GM12878 (cell line): ENCODE measurements around the gene HK2. TPM values are rescaled to one million over a fixed set of nuclear protein-coding genes. Genes with fewer than 3 reads are reported as not detected.
A peak's percentile ranks its signal among the peaks of the same experiment; 100 is the strongest.

Source experiments
- ASH2L ChIP-seq: fragments of 300-600, 200-600 bp; sonication (generic); IDR thresholded peaks from 2 replicates; pipeline ENCODE4 v1.6.1; 2017; ENCODE audit warnings: low read depth, mild to moderate bottlenecking, borderline replicate concordance
- CBX3 ChIP-seq: fragments of 200-600 bp; sonication (generic); IDR thresholded peaks from 2 replicates; pipeline ENCODE4 v1.6.1; 2016; ENCODE audit warnings: low read depth, borderline replicate concordance
- CHD4 ChIP-seq: fragments of 200-600 bp; sonication (generic); IDR thresholded peaks from 2 replicates; pipeline ENCODE4 v1.6.1; 2016; ENCODE audit warnings: mild to moderate bottlenecking
- DPF2 ChIP-seq: fragments of 450-650 bp; IDR thresholded peaks from 2 replicates; pipeline ENCODE4 v1.6.1; 2017; ENCODE audit warnings: mild to moderate bottlenecking
- IKZF1 ChIP-seq: fragments of 450-650 bp; conservative IDR thresholded peaks from 2 replicates; pipeline ENCODE4 v1.6.1; 2017; ENCODE audit warnings: antibody characterized with exemption, mild to moderate bottlenecking
- JUNB ChIP-seq: IDR thresholded peaks from 2 replicates; pipeline ENCODE4 v1.6.1; 2016; ENCODE audit warnings: antibody characterized with exemption, mild to moderate bottlenecking
- MTA3 ChIP-seq: IDR thresholded peaks from 2 replicates; pipeline ENCODE4 v1.6.1; 2012; ENCODE audit warnings: low read length, inconsistent platforms, borderline replicate concordance
- NFIC ChIP-seq: IDR thresholded peaks from 2 replicates; pipeline ENCODE4 v1.6.1; 2012; ENCODE audit warnings: low read depth, mild to moderate bottlenecking, inconsistent platforms, low read length, moderate library complexity
- NR2C1 ChIP-seq: fragments of 450-650 bp; IDR thresholded peaks from 2 replicates; pipeline ENCODE4 v1.6.1; 2017; ENCODE audit warnings: antibody characterized with exemption, mild to moderate bottlenecking, moderate library complexity
- PAX5 ChIP-seq: IDR thresholded peaks from 2 replicates; pipeline ENCODE4 v1.6.1; 2011; ENCODE audit warnings: low read depth, low read length, borderline replicate concordance
- POLR2A ChIP-seq: IDR thresholded peaks from 2 replicates; pipeline ENCODE4 v1.6.1; 2011; ENCODE audit warnings: low read depth, mild to moderate bottlenecking, low read length
- RB1 ChIP-seq: fragments of 450-650 bp; formaldehyde crosslinking; IDR thresholded peaks from 2 replicates; pipeline ENCODE4 v1.6.1; 2017; ENCODE audit warnings: mild to moderate bottlenecking, borderline replicate concordance
- REST ChIP-seq: IDR thresholded peaks from 2 replicates; pipeline ENCODE4 v1.6.1; 2012; ENCODE audit warnings: mild to moderate bottlenecking, low read depth, low read length
- SMAD5 ChIP-seq: IDR thresholded peaks from 2 replicates; pipeline ENCODE4 v1.6.1; 2016; ENCODE audit warnings: antibody characterized with exemption, low read depth
- SMARCA5 ChIP-seq: fragments of 450-650 bp; IDR thresholded peaks from 2 replicates; pipeline ENCODE4 v1.6.1; 2017; ENCODE audit warnings: mild to moderate bottlenecking
- SMC3 ChIP-seq: IDR thresholded peaks from 2 replicates; pipeline ENCODE4 v1.6.1; 2011; ENCODE audit warnings: low read length, improper control_type of control experiment, borderline replicate concordance
- TAF1 ChIP-seq: IDR thresholded peaks from 2 replicates; pipeline ENCODE4 v1.6.1; 2011; ENCODE audit warnings: mild to moderate bottlenecking, low read depth, low read length, borderline replicate concordance
- YY1 ChIP-seq: IDR thresholded peaks from 2 replicates; pipeline ENCODE4 v1.6.1; 2011; ENCODE audit warnings: low read depth, mild to moderate bottlenecking, low read length
- ZNF207 ChIP-seq: fragments of 450-650 bp; IDR thresholded peaks from 2 replicates; pipeline ENCODE4 v1.6.1; 2014; ENCODE audit warnings: antibody characterized with exemption, mild to moderate bottlenecking, borderline replicate concordance
- ZNF274 ChIP-seq: IDR thresholded peaks from one replicate; pipeline ENCODE4 v1.8.0; 2011; ENCODE audit not compliant: insufficient read length, insufficient read depth
- polyA plus RNA-seq, 11 experiments: library from polyadenylated mRNA; depleted of rRNA in 4 of 11; unstranded in 6 of 11; stranded (reverse) in 5 of 11; fragments of >200 nt; fragmentation: Nextera tagmentation in 4 of 11; fragmentation: Illumina TruSeq in 1 of 11; extraction: Ambion mirVana in 4 of 11; extraction: Trizol in 1 of 11; gene quantifications; 1 replicate in 1 of 11; 2 replicates in 10 of 11; pipeline versions ENCODE4 v1.2.1 to v1.2.3, GENCODE V29; 2011 to 2016; ENCODE audit warnings: inconsistent platforms in 2 of 11, missing spikeins in 2 of 11, low read depth in 1 of 11
- total RNA-seq, 4 experiments: library from RNA; depleted of rRNA in 3 of 4; stranded (reverse); fragments of >200 nt in 3 of 4; fragmentation: Illumina TruSeq in 1 of 4; extraction: Trizol in 1 of 4; gene quantifications; 2 replicates each; pipeline versions ENCODE4 v1.2.1 to v1.2.3, GENCODE V29; 2013 to 2021
- TF ChIP-seq, protein P1 (sequence below): fragments of 450-650 bp; IDR thresholded peaks from 2 replicates; pipeline ENCODE4 v1.6.1; 2018; ENCODE audit warnings: borderline replicate concordance, mild to moderate bottlenecking; ENCODE audit not compliant: partially characterized antibody
- TF ChIP-seq, protein P2 (sequence below): fragments of 450-650 bp; formaldehyde crosslinking; IDR thresholded peaks from 2 replicates; pipeline ENCODE4 v1.4.0; 2020; ENCODE audit warnings: mild to moderate bottlenecking, moderate library complexity

The HK2 gene
- total and polyA plus RNA-seq, 10 of the 15 experiments (the other 5 are each of a cell fraction or from before 2014, with no cell fraction given), result 5.0 to 73.1 (median 20.2) TPM

- TF ChIP-seq RB1 (peak; percentile 75; the same call in 1 of the 2 replicates), SMAD5 (peak; percentile 44; the same call in 1 of the 2 replicates), DPF2 (peak; percentile 77), TAF1 (peak; percentile 16; the same call in 1 of the 2 replicates), JUNB (no peak), NR2C1 (peak; percentile 48), ZNF274 (no peak), NFIC (no peak), MTA3 (no peak), IKZF1 (peak; percentile 68), ZNF207 (no peak), YY1 (peak; percentile 22), POLR2A (peak; percentile 64), SMC3 (no peak), PAX5 (peak; percentile 33; the same call in 1 of the 2 replicates), ASH2L (no peak), CBX3 (no peak), REST (no peak), SMARCA5 (no peak), CHD4 (no peak)
- TF ChIP-seq, protein P1, sequence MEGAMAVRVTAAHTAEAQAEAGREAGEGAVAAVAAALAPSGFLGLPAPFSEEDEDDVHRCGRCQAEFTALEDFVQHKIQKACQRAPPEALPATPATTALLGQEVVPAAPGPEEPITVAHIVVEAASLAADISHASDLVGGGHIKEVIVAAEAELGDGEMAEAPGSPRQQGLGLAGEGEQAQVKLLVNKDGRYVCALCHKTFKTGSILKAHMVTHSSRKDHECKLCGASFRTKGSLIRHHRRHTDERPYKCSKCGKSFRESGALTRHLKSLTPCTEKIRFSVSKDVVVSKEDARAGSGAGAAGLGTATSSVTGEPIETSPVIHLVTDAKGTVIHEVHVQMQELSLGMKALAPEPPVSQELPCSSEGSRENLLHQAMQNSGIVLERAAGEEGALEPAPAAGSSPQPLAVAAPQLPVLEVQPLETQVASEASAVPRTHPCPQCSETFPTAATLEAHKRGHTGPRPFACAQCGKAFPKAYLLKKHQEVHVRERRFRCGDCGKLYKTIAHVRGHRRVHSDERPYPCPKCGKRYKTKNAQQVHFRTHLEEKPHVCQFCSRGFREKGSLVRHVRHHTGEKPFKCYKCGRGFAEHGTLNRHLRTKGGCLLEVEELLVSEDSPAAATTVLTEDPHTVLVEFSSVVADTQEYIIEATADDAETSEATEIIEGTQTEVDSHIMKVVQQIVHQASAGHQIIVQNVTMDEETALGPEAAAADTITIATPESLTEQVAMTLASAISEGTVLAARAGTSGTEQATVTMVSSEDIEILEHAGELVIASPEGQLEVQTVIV, result no peak
- TF ChIP-seq, protein P2, sequence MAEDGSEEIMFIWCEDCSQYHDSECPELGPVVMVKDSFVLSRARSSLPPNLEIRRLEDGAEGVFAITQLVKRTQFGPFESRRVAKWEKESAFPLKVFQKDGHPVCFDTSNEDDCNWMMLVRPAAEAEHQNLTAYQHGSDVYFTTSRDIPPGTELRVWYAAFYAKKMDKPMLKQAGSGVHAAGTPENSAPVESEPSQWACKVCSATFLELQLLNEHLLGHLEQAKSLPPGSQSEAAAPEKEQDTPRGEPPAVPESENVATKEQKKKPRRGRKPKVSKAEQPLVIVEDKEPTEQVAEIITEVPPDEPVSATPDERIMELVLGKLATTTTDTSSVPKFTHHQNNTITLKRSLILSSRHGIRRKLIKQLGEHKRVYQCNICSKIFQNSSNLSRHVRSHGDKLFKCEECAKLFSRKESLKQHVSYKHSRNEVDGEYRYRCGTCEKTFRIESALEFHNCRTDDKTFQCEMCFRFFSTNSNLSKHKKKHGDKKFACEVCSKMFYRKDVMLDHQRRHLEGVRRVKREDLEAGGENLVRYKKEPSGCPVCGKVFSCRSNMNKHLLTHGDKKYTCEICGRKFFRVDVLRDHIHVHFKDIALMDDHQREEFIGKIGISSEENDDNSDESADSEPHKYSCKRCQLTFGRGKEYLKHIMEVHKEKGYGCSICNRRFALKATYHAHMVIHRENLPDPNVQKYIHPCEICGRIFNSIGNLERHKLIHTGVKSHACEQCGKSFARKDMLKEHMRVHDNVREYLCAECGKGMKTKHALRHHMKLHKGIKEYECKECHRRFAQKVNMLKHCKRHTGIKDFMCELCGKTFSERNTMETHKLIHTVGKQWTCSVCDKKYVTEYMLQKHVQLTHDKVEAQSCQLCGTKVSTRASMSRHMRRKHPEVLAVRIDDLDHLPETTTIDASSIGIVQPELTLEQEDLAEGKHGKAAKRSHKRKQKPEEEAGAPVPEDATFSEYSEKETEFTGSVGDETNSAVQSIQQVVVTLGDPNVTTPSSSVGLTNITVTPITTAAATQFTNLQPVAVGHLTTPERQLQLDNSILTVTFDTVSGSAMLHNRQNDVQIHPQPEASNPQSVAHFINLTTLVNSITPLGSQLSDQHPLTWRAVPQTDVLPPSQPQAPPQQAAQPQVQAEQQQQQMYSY (CRISPR knock-in tag), result no peak
Measured at GRCh38 chr2:74834792-74835755, 1.1 kb downstream of the HK2 start (continued).
